Measurements from ENCODE around the gene FRAS1.
"Not testable (repeated sequence)": the region's sequence is repeated elsewhere in the genome, so short reads cannot be mapped to it uniquely, and the experiment has no call there.

FRAS1 gene

GRCh38 chr4:78058591-78059523 is 1.7 kb downstream of the FRAS1 start:
- DNase-seq: peak; percentile 30

GRCh38 chr4:78059524-78059889 is 2.4 kb downstream of the FRAS1 start:
- peak; percentile 59 for DNase-seq

GRCh38 chr4:78059938-78060337 is 2.8 kb downstream of the FRAS1 start:
- no peak for DNase-seq

GRCh38 chr4:78061939-78062570 is 4.9 kb downstream of the FRAS1 start:
- no peak for DNase-seq

GRCh38 chr4:78065508-78066192 is 8.5 kb downstream of the FRAS1 start:
- no peak for DNase-seq

DNA sequence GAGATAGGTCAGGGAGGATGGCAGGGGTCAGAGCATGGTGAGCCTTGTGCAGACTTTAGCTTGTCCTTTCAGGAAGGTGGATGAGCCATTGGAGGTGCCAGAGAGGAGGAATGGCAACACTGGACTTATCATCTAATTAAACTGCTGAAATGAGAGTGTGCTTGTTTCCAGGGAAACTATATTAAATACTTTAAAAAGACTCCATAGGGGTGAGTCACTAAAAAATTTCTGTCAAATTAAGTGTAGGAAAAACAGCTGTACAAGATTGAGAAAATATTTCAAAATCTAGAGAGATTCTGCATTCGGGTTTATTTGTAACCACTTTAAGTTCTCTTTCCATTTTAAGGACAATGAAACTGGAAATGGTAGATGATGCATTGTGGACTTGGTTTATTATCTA is 11.4 kb downstream of the FRAS1 start:
- no peak for DNase-seq

DNA sequence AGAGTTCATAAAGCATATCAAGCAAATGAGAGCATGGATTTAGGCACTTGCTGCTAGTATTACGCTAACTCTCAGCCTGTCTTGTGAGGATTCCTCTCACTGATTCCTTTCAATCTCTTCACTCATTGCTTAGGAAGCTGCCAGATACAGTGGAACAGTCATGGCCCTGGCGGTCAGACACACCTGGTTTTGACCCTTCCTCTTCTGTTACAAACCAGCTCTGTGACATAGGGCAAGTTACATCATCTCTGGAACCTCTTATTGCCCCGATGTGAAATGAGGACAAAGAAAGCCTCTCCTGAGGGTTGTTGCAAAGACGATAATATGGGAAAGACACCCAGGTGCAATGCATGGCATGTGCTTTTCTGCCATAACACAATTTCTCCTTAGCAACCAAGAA is 12.2 kb downstream of the FRAS1 start:
- DNase-seq: no peak

- no peak for DNase-seq
Measured at GRCh38 chr4:78069859-78070258, 12.7 kb downstream of the FRAS1 start.

- no peak for DNase-seq
Measured at GRCh38 chr4:78070731-78071282, 13.7 kb downstream of the FRAS1 start.

DNA sequence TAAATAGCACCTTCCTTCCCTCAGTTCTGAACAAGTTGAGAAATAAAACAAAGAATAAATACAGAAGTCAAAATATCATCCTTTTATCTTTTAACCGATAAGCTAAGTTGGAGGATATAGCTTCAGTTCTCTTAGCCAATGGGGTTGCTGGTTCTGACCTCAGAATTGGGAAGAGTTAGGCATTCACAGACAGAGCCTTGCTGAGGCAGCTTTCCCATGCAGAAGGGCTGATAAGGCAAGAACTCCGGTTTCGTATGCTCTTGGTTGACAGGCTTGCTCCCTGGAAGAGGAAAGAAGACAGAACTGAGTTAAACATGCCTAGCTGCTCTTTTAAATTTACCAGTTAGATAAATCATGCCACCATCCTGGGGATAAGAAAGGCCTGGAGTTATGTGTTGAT is 17.6 kb downstream of the FRAS1 start:
- no peak for DNase-seq

DNA sequence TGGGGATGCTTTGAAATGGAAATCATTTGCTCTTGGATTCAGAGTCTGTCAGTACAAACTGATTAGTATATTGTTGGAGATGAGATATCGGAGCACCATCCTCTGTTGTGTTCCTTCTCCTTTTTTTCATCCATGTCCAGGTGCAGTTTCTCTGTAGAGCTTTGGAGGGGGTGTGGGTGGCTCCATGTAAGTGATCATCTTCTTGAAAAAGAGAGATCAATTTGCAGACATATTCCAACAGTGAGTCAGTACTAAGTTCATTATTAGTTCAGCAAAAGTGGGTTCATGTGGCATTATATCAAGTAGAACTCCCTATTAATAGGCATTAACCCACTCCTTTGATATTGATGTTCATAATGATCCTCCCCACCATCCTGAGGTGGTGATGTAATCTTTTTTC is 18.9 kb downstream of the FRAS1 start:
- DNase-seq: no peak

DNA sequence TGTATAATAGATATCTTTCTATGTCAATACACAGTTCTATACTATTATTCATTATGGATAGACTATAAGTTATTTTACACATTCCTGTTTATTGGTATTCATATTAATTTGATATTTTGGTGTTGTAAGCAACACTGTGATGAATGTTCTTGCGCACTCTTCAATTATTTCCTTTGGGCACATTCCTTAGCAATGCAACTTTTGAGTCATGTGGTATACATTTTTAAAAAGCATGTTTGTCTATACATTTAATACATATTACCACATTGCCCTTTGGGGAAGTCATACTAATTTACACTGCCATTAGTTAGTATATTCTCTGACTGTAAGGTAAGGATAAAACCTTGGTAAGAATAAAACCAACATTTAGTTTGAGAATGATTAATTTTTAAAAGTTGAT is 21.0 kb downstream of the FRAS1 start:
- DNase-seq: no peak

DNA sequence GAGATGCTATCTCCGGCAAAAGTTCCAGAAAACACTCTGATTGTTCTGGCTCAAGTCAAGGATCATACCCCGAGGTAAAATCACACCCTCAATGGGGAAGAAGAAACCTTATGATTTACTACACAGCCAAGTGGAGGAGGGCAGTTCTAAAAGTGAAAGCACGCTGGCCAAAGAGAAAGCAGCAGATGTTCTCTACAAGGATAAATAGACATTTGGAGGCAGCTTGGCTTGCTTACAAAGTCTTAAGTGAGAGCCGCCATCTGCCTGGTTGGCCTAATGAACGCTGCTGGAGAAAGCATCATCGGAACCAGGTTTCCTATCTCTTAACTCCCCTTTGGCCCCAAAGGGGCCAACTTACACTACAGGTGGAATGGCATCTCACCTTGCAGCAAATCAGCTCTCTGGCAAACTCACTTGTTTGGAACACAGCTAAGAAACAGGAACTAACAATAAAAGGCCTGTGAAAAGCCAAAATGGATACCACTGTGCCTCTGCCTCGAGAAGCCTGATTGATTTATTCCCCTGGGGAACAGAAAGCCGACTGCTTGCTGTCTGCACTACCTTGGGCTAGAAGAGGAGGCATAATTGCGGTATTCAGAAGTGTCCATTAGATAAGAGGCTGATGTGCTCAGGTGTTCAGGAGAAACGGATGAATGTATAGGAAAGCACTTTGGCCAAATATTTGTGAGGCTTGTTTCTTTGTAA is 22.8 kb downstream of the FRAS1 start:
- DNase-seq: no peak

DNA sequence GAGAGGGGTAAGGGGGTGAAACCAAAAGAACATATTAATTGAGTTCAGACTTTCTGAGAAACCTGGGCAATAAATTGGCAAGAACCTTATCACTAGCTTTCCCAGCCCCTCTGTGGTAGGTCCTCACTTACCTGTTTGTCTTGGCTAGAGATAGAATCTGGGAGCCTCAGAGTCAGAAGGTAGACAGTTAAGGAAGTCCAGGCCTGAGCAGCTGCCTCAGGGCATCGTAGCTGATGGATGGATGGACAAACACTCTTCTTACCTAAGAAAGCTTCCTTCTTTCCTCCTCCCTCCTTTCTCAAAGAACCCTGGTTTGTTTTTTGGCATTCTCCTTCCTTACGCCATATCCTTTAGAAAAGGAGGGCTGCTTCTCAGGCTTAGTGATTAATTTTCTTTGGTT is 24.4 kb downstream of the FRAS1 start:
- DNase-seq: no peak

GRCh38 chr4:78083035-78083434 is 25.9 kb downstream of the FRAS1 start:
- DNase-seq: no peak

- DNase-seq: no peak
Measured at GRCh38 chr4:78091534-78091933, 34.4 kb downstream of the FRAS1 start.

- not testable (repeated sequence) for DNase-seq
Measured at GRCh38 chr4:78092350-78092749, 35.2 kb downstream of the FRAS1 start.

DNA sequence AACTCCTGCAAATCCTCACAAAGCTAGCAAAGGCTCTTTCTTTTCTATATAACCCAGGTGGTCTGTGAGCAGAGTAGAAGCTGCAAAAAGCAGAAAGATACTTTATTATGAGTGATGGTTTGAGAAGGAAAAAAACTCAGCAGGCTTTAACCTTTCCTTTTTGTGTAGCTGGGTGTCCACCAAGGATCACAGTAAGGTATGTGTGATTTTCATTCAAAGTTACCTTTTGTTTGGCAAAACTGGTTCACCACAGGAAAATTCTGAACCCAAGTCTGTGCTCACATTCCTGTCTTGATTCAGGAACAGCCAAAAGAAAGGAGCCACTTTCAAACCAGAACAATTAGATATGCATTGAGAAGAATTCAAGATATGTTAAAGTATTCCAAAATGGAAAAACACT is 35.7 kb downstream of the FRAS1 start:
- DNase-seq: no peak

- no peak for DNase-seq
Measured at GRCh38 chr4:78095081-78095480, 38.0 kb downstream of the FRAS1 start.

DNA sequence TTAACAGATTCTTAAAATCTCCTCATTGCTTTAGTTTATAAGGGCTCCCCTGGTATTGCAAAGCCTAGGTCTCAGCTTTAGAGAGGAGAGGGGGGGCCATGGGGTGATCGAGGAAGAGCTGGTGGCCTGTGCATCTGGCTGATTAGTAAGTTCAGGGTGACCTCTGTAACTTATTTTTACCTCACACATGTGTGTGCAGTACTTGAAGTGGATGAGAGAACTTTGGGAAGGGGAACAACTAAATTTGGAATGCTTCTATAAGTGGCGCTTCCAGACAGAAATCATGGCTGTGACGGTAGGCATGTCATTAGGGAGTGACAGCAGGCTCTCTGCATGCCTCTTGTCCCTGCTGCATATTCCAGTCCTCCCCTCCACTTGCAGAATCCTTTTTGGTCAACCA is 41.9 kb downstream of the FRAS1 start:
- DNase-seq: no peak

GRCh38 chr4:78100060-78100459 is 42.9 kb downstream of the FRAS1 start:
- DNase-seq: no peak

GRCh38 chr4:78119698-78120097 is 62.6 kb downstream of the FRAS1 start:
- DNase-seq: no peak

All from fibroblast of skin of back (primary cell).